IPS-NIHi7 (cell line): ENCODE data around the gene KRTAP4-7.
"Not testable (repeated sequence)": the region's sequence is repeated elsewhere in the genome, so short reads cannot be mapped to it uniquely, and the experiment has no call there.

ENCODE experiments used
- DNase-seq: peaks from one replicate; pipeline ENCODE4 v3.0.0; 2012; ENCODE audit warnings: mixed read lengths; ENCODE audit errors: extremely low spot score

The KRTAP4-7 gene

DNA sequence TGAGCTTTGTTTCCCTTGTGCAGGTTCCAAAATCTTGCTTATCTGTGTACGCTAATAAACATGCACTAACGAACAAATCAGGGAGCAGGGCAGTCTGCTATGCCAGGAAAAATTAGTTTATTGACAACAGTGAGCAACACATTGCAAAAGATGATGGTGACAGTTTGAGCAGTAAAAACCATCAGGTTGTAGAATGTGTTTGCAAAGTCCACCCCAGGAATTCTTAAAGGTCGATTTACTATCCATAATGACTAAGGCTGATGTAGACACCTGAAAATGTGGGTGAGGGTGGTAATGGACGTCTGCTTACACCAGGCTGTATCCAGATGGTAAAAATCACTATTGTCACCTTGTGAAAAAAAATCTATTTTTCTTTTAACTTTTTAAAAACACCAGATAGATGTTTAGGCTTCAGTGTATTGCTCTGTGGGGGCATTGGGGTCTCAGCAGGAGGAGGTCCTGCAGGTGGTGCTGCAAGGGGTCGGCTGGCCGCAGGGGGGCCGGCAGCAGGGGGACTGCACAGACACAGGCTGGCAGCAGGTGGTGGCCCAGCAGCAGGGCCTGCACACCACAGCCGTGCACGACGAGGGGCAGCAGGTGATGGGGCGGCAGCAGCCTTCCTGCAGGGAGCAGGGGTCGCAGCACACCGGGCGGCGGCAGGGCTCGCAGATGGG is 18.8 kb upstream of the KRTAP4-7 start:
- not testable (repeated sequence) for DNase-seq

DNA sequence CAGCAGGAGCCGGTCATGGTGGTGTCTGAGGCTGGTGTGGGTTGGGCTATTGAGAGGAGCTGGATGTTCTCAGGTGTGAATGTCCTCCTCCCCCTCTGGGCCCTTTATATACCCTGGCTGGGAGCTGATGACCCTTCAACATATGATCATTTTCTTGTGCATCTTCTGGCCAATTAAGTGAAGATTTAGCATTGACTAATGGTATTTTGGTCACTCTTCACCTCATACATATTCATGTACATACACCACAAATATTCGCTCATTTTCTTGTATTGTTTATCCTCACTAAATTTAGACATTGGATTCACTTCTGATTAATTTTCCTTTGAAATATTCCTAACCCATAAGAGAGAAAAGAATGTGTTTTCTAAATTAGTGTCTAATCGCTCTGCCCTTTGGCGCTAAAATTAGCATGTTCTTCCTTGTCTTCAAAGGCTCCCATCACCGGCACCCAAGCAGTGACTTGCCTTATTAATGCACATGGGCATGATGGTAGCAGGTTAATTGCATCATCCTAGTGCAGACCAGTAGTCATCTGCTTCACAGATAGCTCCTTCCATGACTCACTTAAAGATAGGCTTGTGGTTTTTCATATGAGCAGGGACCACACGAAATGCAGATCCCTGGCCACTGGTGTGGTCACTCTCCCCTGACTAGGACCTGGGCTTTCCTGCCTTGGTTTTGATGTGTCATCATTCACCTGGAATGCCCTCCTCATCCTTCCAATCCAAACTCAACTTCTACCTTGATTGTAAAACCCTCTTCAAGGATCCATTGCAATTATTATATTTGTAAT is 17.9 kb upstream of the KRTAP4-7 start, which contains the start of gene KRTAP2-4:
Gene KRTAP2-4, minus strand, starts transcription at position 51 of the 796 bp plus-strand sequence. Its CDS starts 34 bp downstream, at position 17.
- DNase-seq = no peak

DNA sequence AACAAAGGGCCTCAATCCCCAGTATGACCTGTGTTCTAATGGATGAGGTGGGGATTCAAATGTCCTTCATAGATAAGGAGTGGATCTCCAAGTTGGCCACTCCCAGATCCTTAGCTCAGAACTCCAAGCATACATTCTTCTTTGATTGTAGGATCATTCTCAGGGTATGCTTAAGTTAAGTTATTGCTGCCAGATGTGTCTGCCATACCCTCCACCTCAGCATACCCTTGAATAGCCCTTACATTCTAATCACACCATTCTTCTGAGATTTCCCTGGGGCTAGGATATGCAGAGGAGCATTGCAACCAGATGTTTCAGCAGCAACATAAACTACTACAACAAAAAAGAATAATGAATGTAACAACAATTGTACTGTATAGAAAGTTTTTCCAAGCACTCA is 16.7 kb upstream of the KRTAP4-7 start:
- no peak for DNase-seq

DNA sequence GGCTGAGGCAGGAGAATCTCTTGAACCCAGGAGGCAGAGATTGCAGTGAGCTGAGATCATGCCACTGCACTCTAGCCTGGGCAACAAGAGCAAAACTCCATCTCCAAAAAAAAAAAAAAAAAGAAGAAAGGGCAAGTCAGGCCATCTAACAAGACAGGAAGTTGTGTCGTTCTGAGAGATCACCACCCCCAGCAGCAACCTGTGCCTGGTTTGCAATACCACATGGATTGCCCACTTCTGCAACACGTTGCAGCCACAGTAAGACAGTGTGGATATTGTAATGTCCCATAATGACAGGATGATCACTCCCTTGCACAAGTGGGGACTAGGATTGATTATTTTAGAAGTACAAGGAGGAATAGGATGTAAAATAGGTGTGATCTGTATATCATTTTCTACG is 14.9 kb upstream of the KRTAP4-7 start:
- DNase-seq = no peak

DNA sequence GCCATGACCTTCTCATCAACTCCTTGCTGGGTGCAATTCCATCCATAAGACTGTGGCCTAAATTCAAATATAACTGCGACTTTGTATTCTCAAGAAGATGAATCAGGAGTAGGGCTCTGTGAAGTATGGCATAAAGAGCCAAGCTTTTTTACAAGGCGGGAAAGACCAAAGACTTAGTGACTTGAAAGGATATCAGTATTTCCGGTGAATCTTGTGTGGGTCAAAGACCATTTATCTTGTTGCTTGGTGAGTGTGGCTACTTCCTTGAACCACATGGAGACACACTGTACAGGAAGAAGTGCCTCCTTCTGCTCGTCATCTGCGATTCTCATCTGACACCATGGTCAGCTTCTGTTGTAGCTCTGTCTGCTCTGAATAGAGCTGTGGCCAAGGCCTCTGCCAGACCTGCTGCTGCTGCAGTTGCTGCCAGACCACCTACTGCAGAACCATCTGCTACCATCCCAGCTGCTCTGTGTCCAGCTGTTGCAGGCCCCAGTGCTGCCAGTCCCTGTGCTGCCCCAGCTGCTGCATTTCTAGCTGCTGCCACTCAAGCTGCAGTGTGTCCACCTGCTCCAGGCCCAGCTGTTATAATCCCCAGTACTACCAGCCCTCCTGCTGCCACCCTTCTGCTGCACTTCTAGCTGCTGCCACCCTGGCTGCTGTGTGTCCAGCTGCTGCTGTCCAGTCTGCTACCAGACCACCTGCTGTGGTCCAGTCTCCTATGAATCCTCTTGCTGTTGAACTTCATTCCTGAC is 12.2 kb upstream of the KRTAP4-7 start:
- DNase-seq = no peak

DNA sequence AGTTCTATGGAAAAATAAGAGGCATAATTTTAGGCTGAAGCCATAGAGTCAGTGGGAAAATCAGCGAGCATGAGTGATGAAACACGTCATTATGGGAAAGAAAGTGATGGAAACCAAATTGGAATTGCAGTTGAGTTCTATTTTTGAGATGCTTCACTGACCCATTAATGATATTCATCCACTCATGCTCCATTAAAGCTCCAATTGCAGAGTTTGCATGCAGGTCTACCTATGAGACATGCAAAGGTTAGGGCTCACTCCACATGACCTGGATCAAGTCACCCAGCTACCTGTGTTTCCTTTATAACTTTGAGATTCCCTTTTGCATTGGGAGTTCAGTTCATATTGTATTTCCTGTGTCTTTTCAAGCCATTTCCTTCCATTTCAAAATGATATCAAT is 10.3 kb upstream of the KRTAP4-7 start:
- DNase-seq = no peak

DNA sequence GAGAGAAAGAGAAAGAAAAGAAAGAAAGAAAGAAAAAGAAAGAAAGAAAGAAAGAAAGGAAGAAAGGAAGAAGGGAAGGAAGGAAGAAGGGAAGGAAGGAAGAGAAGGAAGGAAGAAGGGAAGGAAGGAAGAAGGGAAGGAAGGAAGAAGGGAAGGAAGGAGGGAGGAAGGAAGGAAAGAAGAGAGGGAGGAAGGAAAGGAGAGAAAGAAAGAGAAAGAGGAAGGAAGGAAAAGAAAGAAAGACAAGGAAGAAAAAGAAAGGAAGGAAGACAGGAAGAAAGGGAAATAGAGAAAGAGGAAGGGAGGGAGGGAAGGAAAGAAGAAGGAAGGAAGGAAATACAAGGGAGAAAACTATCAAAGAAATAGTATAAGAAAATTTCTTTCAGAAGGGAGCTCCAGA is 7.2 kb upstream of the KRTAP4-7 start:
- DNase-seq = no peak

DNA sequence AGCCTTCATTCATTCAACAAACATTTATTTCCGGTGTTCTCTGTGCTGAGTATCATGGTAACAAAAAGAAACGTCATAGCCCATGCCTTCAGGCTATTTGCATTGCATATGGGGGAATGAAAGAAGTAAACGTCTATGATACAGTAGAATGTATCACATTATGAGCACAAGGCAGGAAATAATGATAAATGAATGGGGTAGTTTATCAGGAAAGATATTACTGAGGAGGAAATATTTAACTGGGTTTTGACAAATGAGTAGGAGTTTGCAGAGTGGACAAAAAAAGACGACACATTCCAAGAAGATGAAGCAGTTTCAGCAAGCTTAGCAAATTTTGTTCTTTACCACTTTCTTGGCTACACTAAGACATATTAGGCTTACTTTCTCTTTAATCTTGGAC is 1.3 kb upstream of the KRTAP4-7 start:
- no peak for DNase-seq

DNA sequence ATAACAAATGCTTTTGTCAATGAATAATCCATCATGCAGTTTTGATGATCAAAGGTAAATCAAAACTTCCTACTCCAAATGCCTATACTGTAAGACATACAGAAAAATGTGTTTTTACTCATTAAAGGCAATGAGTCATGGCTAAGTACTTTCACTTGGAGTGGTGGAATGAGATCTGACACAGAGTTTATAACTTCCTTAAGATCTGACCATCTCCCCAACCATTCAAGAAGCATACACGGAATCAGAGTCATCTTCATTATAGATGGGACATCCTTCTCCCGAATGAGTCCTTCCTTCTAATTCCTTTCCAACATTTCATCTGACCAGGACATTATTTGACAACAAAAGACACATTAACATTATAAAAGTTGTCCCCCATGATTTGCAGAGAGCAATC is 523 bp upstream of the KRTAP4-7 start:
- not testable (repeated sequence) for DNase-seq

DNA sequence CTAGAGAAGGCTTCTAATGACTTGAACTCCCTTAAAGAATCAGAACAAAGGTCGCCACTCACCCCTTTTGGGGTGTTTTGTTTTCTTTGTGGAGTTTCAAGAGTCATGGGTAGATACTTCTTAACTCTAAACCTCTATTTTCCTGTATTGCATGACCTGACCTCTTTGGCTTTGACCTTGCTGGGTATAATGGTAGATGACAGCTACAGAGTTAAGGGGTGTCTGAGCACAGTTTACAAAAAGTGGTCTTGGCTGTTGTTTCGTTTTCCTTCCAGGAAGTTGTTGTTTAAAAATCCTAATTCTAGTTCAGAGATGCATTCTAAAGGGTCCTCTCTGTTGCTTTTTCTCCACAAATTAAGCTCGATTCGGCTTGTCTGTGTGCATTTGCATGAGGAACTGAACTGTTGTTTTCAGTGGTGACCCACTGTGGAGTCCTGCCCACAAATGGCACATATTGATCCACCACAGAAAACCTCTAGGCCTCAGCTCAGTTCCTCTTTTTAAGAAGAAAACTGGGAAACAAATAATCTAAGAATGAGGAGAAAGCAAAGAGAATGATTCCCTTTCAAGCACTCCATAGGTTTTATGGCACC is 4.9 kb downstream of the KRTAP4-7 start:
- DNase-seq = not testable (repeated sequence)

DNA sequence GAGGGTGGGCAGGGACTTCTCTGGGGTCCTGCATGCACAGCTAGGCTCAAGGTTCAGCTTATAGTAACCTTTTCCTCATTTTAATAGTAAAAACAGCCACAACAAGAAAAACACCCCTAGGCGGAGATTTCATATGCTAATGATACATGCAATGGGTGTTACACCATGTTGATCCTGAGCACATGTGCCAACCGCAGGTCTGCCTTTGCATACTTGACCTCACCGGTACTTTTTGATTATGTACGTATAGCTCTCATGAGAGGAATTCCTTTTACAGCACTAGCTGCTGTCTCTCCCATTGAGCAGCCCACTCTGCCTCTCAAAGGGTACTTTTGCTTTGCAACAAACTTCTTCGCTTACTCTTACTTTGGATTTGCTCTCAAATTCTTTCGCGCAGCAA is 12.1 kb downstream of the KRTAP4-7 start:
- DNase-seq = no peak

DNA sequence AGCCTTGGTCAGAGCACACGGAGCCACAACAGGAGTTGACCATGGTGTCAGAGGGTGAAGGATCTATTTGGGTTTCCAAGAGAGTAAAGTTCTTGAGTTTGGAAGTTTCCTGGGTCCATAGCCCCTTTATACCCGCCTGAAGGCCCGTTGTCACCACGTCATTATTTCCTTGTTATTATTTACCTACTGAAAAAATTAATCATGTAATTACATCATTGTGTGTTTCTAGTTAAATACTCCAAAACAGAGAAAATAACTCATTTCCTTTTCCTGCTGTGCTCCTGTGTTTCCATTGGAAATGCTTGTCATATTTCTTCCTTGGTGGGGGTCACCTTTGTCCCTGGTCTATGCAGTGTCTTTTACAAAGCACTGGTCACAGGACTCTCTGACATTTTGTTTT is 14.1 kb downstream of the KRTAP4-7 start, which contains the start of gene KRTAP4-8:
Gene KRTAP4-8, minus strand, starts transcription at position 101 of the 400 bp plus-strand sequence. Its CDS starts 58 bp downstream, at position 43.
- DNase-seq = no peak

DNA sequence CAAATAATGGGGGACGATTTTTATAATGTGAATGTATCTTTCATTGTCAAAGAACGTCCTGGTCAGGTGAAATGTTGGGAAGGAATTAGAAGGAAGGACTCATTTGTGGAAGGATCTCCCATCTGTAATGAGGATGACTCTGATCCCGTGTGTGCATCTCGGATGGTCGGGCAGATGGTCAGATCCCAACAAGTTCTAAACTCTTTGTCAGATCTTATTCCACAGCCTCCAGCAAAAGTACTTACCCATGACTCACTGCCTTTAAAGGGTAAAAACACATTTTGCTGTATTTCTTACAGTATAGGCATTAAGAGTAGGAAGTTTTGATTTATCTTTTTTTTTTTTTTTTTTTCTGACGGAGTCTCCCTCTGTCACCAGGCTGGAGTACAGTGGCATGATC is 14.5 kb downstream of the KRTAP4-7 start:
- no peak for DNase-seq

DNA sequence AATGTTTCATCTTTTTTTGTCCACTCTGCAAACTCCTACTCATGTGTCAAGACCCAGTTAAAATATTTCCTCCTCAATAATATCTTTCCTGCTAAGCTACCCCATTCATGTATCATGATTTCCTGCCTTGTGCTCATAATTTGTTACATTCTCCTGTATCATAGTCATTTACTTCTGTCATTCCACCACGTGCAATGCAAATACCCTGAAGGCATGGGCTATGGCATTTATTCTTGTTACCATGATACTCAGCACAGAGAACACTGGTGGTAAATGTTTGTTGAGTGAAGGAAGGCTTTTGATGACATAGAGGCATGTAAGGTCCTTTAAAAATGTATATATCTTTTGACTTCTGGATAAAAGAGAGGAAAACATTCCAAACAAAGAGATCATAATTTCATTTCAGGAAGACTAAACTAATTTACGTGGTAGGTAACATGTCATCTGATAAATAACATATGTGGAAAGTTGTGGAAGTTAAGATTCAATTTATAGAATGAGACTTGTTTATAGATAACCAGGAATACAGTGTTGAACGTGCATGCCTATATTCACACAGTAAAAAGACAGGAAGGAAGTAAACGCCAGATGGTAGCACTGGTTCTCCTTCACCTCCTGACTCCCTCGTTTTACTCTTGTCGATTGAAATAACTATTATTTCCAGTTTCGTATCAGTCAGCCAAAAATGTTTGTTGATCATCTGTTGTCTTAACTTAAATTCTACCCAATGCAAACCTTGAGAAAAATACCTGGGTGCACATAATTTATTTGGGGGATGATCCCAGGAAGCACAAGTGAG is 15.9 kb downstream of the KRTAP4-7 start:
- not testable (repeated sequence) for DNase-seq

DNA sequence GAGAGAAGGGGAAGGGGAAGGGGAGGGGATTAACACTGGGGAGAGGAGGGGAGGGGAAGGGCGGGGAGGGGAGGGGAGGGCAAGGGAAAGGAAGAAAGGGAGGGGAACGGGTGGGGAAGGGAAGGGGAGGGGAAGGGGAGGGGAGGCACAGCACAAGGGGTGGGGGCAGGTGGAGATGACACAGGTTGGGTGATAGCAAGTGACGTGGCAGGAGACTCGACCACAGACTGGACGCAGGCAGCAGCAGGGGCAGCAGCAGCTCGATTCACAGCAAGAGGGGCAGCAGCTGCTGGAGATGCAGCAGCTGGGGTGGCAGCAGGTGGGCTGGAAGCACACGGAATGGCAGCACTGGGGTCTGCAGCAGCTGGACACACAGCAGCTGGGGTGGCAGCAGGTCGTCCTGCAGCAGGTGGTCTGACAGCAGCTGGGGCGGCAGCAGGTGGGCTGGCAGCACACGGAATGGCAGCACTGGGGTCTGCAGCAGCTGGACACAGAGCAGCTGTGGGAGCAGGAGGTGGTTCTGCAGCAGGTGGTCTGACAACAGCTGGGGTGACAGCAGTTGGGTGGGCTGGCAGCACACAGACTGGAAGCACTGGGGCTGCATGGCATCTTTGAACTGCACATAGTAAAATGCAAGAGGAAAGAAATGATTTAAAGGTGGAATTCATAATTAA is 17.8 kb downstream of the KRTAP4-7 start, which contains the start of gene KRTAP4-16:
Gene KRTAP4-16, minus strand, starts transcription at position 624 of the 674 bp plus-strand sequence. Its CDS starts 0 bp downstream, at position 624.
- DNase-seq = no peak

DNA sequence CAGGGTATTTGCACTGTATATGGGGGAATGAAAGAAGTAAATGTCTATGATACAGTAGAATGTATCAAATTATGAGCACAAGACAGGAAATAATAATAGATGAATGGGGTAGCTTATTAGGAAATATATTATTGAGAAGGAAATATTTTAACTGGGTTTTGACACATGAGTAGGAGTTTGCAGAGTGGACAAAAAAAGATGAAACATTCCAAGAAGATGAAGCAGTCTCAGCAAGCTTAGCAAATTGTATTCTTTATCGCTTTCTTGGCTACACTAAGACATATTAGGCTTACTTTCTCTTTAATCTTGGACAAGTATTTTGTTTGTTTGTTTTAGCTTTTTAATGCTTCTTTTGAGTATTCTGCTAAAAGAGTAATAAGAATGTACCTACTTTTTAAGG is 19.9 kb downstream of the KRTAP4-7 start:
- no peak for DNase-seq

DNA sequence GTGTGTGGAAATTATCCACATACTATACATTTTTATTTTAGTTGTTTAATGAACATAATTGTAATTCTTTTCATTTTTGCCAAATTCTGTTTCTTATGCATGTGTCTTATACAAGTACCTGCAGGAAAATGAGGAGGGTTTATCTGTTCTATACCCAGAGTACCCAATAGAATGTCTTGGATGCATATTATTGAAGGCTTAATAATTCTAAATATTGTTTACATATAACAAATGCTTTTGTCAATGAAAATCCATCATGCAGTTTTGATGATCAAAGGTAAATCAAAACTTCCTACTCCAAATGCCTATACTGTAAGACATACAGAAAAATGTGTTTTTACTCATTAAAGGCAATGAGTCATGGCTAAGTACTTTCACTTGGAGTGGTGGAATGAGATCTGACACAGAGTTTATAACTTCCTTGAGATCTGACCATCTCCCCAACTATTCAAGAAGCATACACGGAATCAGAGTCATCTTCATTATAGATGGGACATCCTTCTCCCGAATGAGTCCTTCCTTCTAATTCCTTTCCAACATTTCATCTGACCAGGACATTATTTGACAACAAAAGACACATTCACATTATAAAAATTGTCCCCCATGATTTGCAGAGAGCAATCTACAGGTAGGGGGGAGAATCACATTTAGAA is 20.6 kb downstream of the KRTAP4-7 start:
- not testable (repeated sequence) for DNase-seq

DNA sequence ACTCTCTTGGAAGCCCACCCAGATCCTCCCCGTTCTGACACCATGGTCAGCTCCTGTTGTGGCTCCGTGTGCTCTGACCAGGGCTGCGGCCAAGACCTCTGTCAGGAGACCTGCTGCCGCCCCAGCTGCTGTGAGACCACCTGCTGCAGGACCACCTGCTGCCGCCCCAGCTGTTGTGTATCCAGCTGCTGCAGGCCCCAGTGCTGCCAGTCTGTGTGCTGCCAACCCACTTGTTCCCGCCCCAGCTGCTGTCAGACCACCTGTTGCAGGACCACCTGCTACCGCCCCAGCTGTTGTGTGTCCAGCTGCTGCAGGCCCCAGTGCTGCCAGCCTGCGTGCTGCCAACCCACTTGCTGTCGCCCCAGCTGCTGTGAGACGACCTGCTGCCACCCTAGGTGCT is 21.4 kb downstream of the KRTAP4-7 start, which contains the start of gene KRTAP4-9:
Gene KRTAP4-9, plus strand, starts transcription at position 43 of the 400 bp plus-strand sequence. Its CDS starts 0 bp downstream, at position 43.
- not testable (repeated sequence) for DNase-seq

DNA sequence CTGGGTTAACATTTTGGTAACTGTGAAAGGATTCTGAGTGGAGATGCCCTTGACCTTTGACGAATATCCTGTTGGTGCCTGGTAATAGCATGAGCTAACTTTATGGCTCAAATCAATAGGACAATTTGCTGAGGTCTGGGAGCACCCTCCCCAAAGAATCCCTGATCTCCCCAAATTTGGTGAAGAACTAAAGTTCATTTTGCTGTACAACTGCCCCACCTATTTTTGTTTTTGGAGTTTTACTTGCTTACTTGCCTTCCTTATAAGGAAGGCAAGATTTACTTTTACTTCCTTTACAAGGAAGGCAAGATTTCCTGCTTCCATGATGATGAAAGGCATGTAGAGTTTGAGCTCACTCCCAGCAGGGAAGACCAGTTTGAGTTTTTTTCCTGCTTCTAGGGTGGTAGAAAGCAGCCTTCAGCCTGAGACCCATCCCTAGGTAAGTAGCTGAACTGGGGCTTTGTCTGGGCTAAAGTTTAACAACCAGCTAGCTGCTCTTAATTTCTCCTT is 24.0 kb downstream of the KRTAP4-7 start:
- no peak for DNase-seq
